Activated CD8-positive, alpha-beta memory T cell treated with anti-CD3 and anti-CD28 coated beads, Interleukin-2, amount 50 U/mL, for 4 hours (primary cell): ENCODE measurements around the gene CHCHD2.
"Not testable (repeated sequence)": the region's sequence is repeated elsewhere in the genome, so short reads cannot be mapped to it uniquely, and the experiment has no call there.

Source experiments
- DNase-seq: peaks from one replicate; pipeline ENCODE4 v3.0.0-alpha.2; 2020

CHCHD2 gene, protein sequence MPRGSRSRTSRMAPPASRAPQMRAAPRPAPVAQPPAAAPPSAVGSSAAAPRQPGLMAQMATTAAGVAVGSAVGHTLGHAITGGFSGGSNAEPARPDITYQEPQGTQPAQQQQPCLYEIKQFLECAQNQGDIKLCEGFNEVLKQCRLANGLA

DNA sequence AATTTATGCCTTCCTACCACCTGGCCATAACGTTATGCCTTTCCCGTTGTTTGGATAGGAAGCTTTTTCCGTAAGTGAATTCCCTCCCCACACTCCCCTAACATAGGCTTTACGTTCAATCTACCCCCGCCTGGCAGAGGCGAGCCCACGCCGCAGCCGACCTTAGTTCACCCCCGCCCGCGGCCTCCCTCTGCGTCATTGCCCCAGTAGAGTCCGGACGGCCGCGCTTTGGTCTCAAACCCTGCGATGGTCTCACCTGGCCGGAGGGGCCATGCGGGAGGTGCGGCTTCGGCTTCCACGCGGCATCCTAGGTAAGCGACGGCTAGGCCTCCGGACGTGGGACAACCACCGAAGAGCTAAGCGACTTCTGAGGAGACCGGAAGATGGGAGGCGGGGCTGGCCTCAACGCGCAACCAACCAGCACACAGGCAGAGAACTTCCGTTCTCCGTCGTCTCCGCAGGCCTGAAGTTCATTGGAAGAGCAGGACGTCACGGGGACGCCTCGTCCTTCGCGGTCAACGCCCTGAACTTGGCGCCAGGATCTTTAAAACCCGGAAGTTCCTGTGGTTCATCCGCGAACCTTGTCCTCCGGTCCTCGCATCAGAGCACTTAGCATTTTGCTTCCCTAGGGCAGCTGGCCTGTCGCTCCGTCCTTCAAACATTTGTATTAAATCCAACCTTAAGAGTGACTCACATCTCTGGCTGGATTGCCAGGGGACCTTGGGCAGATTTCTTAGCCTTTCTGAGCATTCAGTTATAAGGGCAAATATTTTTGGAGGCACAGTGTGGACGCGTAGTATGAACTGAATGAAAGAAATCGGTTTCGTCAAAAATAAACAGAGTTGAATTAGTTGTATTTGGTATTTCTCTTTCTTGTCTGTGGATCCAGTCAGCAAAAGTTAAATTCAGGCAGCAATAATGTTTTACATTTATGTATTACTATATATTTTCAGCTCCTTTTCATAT is at the start of gene CHCHD2:
CHCHD2 (minus strand) TSS at position 369 of the 966 bp plus-strand sequence; CDS start at position 306, 63 bp downstream.
- DNase-seq, result peak; percentile 89

DNA sequence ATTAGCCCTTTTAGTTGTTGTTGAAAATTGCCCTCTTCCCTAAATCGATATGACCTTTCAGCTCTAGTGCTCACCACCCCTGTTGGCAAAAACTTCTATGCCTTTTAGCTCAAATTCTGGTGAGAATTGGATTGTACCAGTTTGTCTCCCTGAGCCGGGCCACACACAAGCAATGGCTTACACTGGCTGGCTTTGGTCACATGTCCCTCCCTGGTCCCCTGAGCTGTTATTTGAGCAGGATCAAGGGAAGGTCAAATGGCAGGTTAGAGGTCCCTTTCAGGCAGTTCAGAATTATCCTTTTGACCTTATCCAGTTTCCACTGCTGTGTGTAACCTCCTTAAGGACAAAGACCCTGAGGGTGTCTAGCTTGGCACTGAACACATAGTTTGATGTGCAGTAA is 24.8 kb upstream of the CHCHD2 start:
- not testable (repeated sequence) for DNase-seq

- no peak for DNase-seq
Observed at GRCh38 chr7:56127241-56127975, 21.1 kb upstream of the CHCHD2 start.

GRCh38 chr7:56125831-56126230 is 19.6 kb upstream of the CHCHD2 start:
- DNase-seq, result no peak

GRCh38 chr7:56124981-56125380 is 18.7 kb upstream of the CHCHD2 start:
- no peak for DNase-seq

- no peak for DNase-seq
Observed at GRCh38 chr7:56121440-56121839, 15.2 kb upstream of the CHCHD2 start.

GRCh38 chr7:56115852-56116538 is 9.7 kb upstream of the CHCHD2 start, which contains the start of gene NUPR2:
Gene NUPR2, minus strand, starts transcription at chr7:56116417. Its CDS starts 103 bp downstream, at chr7:56116314.
- DNase-seq, result no peak

- DNase-seq, result not testable (repeated sequence)
Observed at GRCh38 chr7:56112244-56112643, 6.0 kb upstream of the CHCHD2 start.

- DNase-seq, result no peak
Observed at GRCh38 chr7:56110611-56111010, 4.3 kb upstream of the CHCHD2 start.

DNA sequence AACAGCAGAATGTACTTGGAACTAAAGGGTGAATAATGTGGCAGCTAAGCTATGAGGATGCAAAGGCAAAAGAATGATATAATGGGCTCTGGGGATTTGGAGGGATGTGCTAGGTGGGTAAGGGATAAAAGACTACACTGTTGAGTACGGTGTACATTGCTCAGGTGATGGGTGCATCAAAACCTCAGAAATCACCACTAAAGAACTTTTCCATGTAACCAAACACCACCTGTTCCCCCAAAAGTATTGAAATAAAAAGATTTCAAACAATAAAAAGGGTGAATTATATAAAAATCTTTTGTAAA is 1.6 kb upstream of the CHCHD2 start:
- DNase-seq, result no peak

DNA sequence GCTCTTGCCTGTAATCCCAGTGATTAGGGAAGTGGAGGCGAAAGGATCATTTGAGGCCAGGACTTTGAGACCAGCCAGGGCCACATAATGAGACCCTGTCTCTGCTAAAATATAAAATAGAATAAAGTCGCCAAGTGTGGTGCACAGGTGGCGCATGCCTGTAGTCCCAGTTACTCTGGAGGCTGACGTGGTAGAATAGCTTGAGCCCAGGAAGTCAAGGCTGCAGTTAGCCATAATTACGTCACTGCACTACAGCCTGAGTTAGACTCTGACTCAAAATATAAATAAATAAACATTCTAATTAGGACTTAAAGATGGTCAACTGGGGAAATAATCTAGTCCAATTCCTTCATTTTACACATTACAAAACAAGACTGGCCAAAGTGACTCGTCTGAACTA is 768 bp downstream of the CHCHD2 start:
- peak; percentile 24 for DNase-seq

GRCh38 chr7:56104138-56104537 is 2.1 kb downstream of the CHCHD2 start:
- DNase-seq, result not testable (repeated sequence)

DNA sequence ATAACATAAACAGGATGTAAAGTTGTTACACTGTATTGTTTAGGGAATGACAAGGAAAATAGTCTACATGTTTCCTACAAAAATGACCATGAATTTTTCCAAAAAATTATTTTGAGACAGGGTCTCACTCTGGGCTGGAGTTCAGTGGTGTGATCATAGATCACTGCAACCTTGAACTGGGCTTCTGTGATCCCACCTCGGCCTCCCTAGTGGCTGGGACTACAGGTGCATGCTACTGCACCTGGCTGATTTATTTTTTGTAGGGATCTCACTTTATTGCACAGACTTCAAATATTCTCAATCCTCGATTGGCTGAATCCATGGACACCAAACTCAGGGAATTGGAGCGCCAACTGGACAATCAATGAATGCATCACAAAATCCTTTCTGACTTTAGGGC is 6.6 kb downstream of the CHCHD2 start:
- no peak for DNase-seq

- not testable (repeated sequence) for DNase-seq
Observed at GRCh38 chr7:56098187-56099008, 7.9 kb downstream of the CHCHD2 start.

GRCh38 chr7:56097700-56098099 is 8.6 kb downstream of the CHCHD2 start:
- no peak for DNase-seq

- DNase-seq, result no peak
Observed at GRCh38 chr7:56092789-56093531, 13.3 kb downstream of the CHCHD2 start, which contains the start of gene PHKG1. Gene PHKG1, minus strand, starts transcription at chr7:56092952. Its CDS starts 4,011 bp downstream, at chr7:56088941.

GRCh38 chr7:56092388-56092787 is 13.9 kb downstream of the CHCHD2 start:
- not testable (repeated sequence) for DNase-seq

DNA sequence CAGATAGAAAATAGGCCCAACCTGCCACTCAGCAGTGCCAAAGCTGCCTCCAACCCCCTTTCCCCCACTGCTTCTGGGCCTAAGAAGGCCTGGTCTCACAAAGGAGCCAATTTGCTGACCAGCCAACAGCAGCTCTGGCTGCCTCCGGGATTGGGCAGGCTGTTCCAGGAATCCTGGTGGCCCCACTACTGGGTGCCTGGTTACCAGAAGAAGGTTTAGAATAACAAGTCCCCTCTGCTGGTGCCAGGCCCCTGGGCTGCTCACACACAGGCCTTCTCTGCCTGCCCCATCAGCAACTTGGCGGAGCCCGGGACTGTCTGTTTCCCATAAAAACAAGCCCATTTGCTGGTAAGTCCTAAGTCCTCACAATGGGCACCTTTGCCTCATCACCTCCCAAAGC is 14.7 kb downstream of the CHCHD2 start:
- DNase-seq, result no peak

DNA sequence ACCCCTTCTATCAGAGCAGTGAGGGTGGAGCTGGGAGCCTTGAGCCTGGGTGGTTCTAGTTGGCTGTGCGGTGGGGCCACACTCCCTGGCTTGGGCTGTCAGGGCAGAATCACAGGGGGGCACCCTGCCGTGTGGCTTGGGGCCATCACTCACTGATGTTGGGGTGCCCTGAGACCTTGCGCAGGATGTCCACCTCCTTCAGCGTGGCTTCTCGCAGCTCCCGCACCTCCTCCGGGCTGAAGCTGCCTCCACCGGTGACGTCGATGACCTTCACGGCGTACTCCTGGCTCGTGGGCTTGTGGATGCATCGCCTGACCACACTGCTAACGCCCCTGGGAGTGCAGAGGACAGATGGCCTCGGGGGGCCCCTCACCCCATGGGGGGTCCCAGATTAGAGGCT is 18.8 kb downstream of the CHCHD2 start:
- DNase-seq, result no peak

- DNase-seq, result no peak
Observed at GRCh38 chr7:56086761-56087160, 19.5 kb downstream of the CHCHD2 start.

DNA sequence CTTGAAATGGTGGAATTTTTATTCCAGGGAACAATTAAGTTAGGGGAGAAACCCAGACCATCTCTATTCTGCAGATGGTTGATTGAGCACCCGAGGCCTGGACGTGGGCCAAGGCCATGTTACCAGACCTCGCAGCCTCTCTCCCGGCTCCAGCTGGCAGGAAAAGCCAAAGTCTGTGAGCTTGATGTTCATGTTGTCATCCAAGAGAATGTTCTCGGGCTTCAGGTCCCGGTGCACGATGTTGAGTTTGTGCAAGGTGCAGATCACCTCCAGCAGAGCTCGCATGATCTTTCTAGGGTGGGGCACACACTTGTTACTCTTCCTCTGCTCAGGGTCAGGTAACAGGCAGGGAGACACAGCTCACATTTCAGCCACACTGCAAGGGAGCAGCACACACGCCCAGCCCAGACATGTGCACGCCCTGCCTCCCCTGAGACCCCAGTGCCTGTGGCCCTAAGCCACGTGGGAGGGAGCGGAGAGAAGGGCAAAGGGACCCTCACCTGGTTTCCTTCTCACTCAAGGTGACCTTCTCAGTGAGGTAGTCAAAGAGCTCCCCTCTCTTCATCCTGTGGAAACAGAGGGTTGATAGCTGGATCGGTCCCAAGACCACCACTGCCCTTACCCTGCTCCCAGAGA is 23.0 kb downstream of the CHCHD2 start:
- no peak for DNase-seq
